Vagina (tissue), 2 donors: ENCODE measurements around the gene CAST. TPM values are rescaled to one million over a fixed set of nuclear protein-coding genes. Genes with fewer than 3 reads are reported as not detected.
A peak's percentile ranks its signal among the peaks of the same experiment; 100 is the strongest.

Source experiments
- DNase-seq, 2 donors: peaks; one replicate each; pipeline ENCODE4 v3.0.0-alpha.2; 2017; ENCODE audit errors: extremely low spot score in 2 of 2
- H3K27ac ChIP-seq: fragments of 200-600 bp; sonication (generic); one replicate; pipeline ENCODE4 v1.5.1; 2019
- H3K27me3 ChIP-seq: fragments of 200-600 bp; sonication (generic); one replicate; pipeline ENCODE4 v1.5.1; 2019
- H3K36me3 ChIP-seq, 2 donors: fragments of 200-600 bp; sonication (generic); one replicate each; pipeline ENCODE4 v1.5.1; 2017 to 2019
- H3K4me1 ChIP-seq: fragments of 200-600 bp; sonication (generic); one replicate; pipeline ENCODE4 v1.5.1; 2019
- H3K4me3 ChIP-seq, 2 donors: fragments of 200-600 bp; sonication (generic); 1 replicate in 1 of 2; 2 replicates in 1 of 2; pipeline ENCODE4 v1.5.1; 2016 to 2019
- H3K9me3 ChIP-seq: fragments of 200-600 bp; sonication (generic); one replicate; pipeline ENCODE4 v1.5.1; 2019
- CTCF ChIP-seq, 3 experiments: fragments of 450-650 bp in 2 of 3; fragments of 200-600 bp in 1 of 3; sonication (generic) in 1 of 3; IDR thresholded peaks; one replicate each; pipeline ENCODE4 v1.5.1; 2017 to 2019; ENCODE audit warnings: antibody characterized with exemption in 3 of 3, mild to moderate bottlenecking in 2 of 3, moderate library complexity in 2 of 3
- POLR2A ChIP-seq, 2 donors: fragments of 450-650 bp; IDR thresholded peaks; one replicate each; pipeline ENCODE4 v1.6.1; 2017; ENCODE audit warnings: antibody characterized with exemption in 2 of 2, mild to moderate bottlenecking in 2 of 2, moderate library complexity in 2 of 2
- POLR2AphosphoS5 ChIP-seq, 2 donors: sonication (generic); formaldehyde crosslinking; IDR thresholded peaks; one replicate each; pipeline ENCODE4 v1.9.0; 2017; ENCODE audit warnings: antibody characterized with exemption in 2 of 2, mild to moderate bottlenecking in 2 of 2, low read depth in 1 of 2; ENCODE audit not compliant: insufficient read depth in 1 of 2
- intact Hi-C: fragments of 100-400 bp; cut with DNase I; formaldehyde crosslinking; loops from one replicate; pipeline ENCODE4 v1.15.1; 2023
- total RNA-seq: library from RNA; depleted of rRNA; stranded (reverse); fragments of >200 nt; gene quantifications from one replicate; pipeline ENCODE4 v1.2.3, GENCODE V29; 2016

Gene CAST
- total RNA-seq, 1 donor from 2014 or later: 309 TPM

GRCh38 chr5:96642281-96642640, 19.9 kb upstream of the CAST start:
- TF ChIP-seq POLR2A (IDR thresholded peaks at IDR 0.05) (no peak), CTCF (IDR thresholded peaks at IDR 0.05) (no peak), POLR2AphosphoS5 (IDR thresholded peaks at IDR 0.05; ENCODE audit: insufficient read depth in 1 of 2, low read depth in 1 of 2) (no peak)
- intact Hi-C loops: no loop called here

GRCh38 chr5:96645091-96645490, 17.1 kb upstream of the CAST start:
- H3K4me3 ChIP-seq: no peak overlapping the region
- no peaks in the 10 kb centered on the region for H3K9me3 ChIP-seq
- no peaks in the 10 kb centered on the region for H3K36me3 ChIP-seq
- DNase-seq: no peak
- peaks cover 9% of the 10 kb centered on the region for H3K4me1 ChIP-seq
- intact Hi-C loops: no loop called here
- TF ChIP-seq POLR2AphosphoS5 (IDR thresholded peaks at IDR 0.05; ENCODE audit: insufficient read depth in 1 of 2, low read depth in 1 of 2) (peak in 1 of 2 donors; percentile 31), CTCF (IDR thresholded peaks at IDR 0.05) (no peak), POLR2A (IDR thresholded peaks at IDR 0.05) (no peak)
- H3K27ac ChIP-seq: no peak overlapping the region
- H3K27me3 ChIP-seq: no peaks in the 10 kb centered on the region

More at GRCh38 chr5:96642281-96642640, 19.9 kb upstream of the CAST start:
- Histone ChIP-seq H3K4me1 (no peaks in the 10 kb centered on the region), H3K9me3 (no peaks in the 10 kb centered on the region), H3K27ac (no peak overlapping the region), H3K4me3 (no peak overlapping the region), H3K36me3 (no peaks in the 10 kb centered on the region), H3K27me3 (no peaks in the 10 kb centered on the region)
- no peak for DNase-seq

- no peak overlapping the region for H3K4me3 ChIP-seq
- no peaks in the 10 kb centered on the region for H3K27me3 ChIP-seq
- H3K4me1 ChIP-seq: peaks cover 9% of the 10 kb centered on the region
- no peak overlapping the region for H3K27ac ChIP-seq
- no peaks in the 10 kb centered on the region for H3K9me3 ChIP-seq
- DNase-seq: no peak
- TF ChIP-seq POLR2A (IDR thresholded peaks at IDR 0.05): no peak
- TF ChIP-seq POLR2AphosphoS5 (IDR thresholded peaks at IDR 0.05; ENCODE audit: insufficient read depth in 1 of 2, low read depth in 1 of 2): no peak
- TF ChIP-seq CTCF (IDR thresholded peaks at IDR 0.05): no peak
- H3K36me3 ChIP-seq: no peaks in the 10 kb centered on the region
- intact Hi-C loops: no loop called here
Measured at GRCh38 chr5:96648023-96648422, 14.2 kb upstream of the CAST start.

GRCh38 chr5:96648593-96648992, 13.6 kb upstream of the CAST start:
- H3K27ac ChIP-seq: no peak overlapping the region
- no peaks in the 10 kb centered on the region for H3K36me3 ChIP-seq
- TF ChIP-seq POLR2AphosphoS5 (IDR thresholded peaks at IDR 0.05; ENCODE audit: insufficient read depth in 1 of 2, low read depth in 1 of 2) (no peak), CTCF (IDR thresholded peaks at IDR 0.05) (no peak), POLR2A (IDR thresholded peaks at IDR 0.05) (no peak)
- H3K4me1 ChIP-seq: peaks cover 9% of the 10 kb centered on the region
- H3K27me3 ChIP-seq: no peaks in the 10 kb centered on the region
- no peak for DNase-seq
- H3K9me3 ChIP-seq: no peaks in the 10 kb centered on the region
- intact Hi-C loops: no loop called here
- H3K4me3 ChIP-seq: no peak overlapping the region

- H3K27ac ChIP-seq: no peak overlapping the region
- intact Hi-C loops: no loop called here
- H3K9me3 ChIP-seq: no peaks in the 10 kb centered on the region
- DNase-seq: no peak
- no peaks in the 10 kb centered on the region for H3K36me3 ChIP-seq
- no peaks in the 10 kb centered on the region for H3K27me3 ChIP-seq
- TF ChIP-seq CTCF (IDR thresholded peaks at IDR 0.05) (no peak), POLR2A (IDR thresholded peaks at IDR 0.05) (no peak), POLR2AphosphoS5 (IDR thresholded peaks at IDR 0.05; ENCODE audit: insufficient read depth in 1 of 2, low read depth in 1 of 2) (no peak)
- peaks cover 9% of the 10 kb centered on the region for H3K4me1 ChIP-seq
- no peak overlapping the region for H3K4me3 ChIP-seq
Measured at GRCh38 chr5:96649251-96649662, 12.9 kb upstream of the CAST start.
